Stimulated activated naive CD8-positive, alpha-beta T cell treated with anti-CD3 and anti-CD28 coated beads, Interleukin-15, Interleukin-2, amounts not matched to agents 100 ng/mL and 50 ng/mL, for 24 hours (primary cell): ENCODE data around the gene C6orf47.

Experiments used
- H3K27ac Mint-ChIP-seq: one replicate; pipeline ENCODE4 v1.8.0; 2021; ENCODE audit warnings: mild to moderate bottlenecking, mixed read lengths
- H3K27me3 Mint-ChIP-seq: one replicate; pipeline ENCODE4 v1.8.0; 2021; ENCODE audit warnings: mixed read lengths
- H3K36me3 Mint-ChIP-seq: one replicate; pipeline ENCODE4 v1.8.0; 2021; ENCODE audit warnings: low read depth, mixed read lengths
- H3K4me1 Mint-ChIP-seq: one replicate; pipeline ENCODE4 v1.8.0; 2021; ENCODE audit warnings: low read depth, mixed read lengths
- H3K4me3 Mint-ChIP-seq: one replicate; pipeline ENCODE4 v1.8.0; 2021; ENCODE audit warnings: mild to moderate bottlenecking, mixed read lengths
- H3K9me3 Mint-ChIP-seq: one replicate; pipeline ENCODE4 v1.8.0; 2021; ENCODE audit warnings: mixed read lengths

The C6orf47 gene

DNA sequence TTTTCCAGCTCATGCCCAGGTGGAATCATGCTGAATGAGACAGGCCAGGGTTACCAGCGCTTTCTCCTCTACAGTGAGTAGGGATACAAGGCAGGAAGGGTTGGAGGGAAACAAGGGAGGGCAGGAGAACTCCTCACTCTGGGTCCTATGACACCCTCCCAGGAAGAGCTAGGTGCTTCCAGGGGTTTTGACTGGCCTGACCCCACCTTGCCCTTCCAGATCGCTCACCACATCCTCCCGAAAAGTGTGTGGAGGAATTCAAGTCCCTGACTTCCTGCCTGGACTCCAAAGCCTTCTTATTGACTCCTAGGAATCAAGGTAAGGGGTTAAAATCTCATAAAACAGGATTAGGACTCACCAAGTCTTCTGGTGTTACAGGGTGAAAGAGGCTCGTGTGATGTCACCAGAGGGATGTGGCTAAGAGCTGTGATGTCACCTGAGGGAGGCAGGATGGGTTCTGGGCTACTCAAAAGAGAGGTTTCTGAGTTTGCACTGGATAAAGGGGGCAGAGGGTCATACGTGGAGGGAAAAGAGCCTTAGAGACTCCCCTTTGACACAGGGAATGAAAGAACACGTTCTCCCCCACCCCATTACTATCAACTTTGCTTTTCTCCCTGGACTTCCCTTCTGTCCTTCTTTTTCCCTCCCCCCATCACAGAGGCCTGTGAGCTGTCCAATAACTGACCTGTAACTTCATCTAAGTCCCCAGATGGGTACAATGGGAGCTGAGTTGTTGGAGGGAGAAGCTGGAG, 3.0 kb downstream of the C6orf47 start:
- H3K27me3 Mint-ChIP-seq, result no peaks in the 10 kb centered on the region
- H3K4me3 Mint-ChIP-seq, result peak overlapping the region; percentile 96
- no peaks in the 10 kb centered on the region for H3K9me3 Mint-ChIP-seq
- peak overlapping the region; percentile 72 for H3K27ac Mint-ChIP-seq
- H3K4me1 Mint-ChIP-seq, result peaks cover 76% of the 10 kb centered on the region
- peaks cover 32% of the 10 kb centered on the region for H3K36me3 Mint-ChIP-seq

DNA sequence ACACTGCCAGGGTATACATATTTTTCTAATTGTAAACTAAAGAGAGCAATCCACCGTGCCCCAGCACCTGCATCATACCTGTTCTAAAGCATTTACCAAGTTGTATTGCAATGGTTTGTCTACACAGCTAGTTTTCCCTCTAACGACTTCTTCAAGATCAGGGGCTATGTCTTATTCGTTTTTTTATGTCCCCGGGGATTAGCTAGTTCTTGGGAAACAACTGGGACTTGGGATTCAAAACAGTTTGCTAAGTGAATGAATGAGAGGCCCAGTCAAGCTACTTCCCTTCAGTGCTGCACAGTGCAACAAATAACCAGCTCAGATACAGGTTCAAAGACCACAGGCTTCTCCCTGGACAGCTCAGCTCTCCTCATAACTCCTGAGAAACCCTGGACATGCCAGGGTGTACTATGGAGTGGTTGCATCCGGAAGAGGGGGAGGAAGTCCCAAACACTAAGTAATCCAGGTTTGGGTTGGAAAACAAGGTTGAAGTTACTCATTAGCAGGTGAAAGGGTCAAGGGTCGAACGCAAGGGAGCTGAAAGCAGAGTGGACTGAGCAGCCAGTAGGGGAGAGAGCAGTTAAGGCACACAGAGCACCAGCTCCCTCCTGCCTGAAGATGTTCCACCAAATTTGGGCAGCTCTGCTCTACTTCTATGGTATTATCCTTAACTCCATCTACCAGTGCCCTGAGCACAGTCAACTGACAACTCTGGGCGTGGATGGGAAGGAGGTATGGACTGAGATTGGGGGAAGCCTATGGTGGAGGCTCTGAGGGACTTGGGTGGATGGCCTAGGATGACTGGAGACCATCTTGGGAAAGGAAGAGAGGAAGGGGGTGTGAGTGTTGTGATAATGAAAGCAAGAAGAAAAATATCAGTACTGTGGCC, 5.0 kb downstream of the C6orf47 start, which contains the start of gene APOM:
APOM (plus strand) TSS at position 546 of the 889 bp plus-strand sequence; CDS start at position 619, 73 bp downstream.
- Mint-ChIP-seq H3K27ac (peak within 1 kb of the TSS; percentile 26), H3K27me3 (no peaks in the 10 kb centered on the region), H3K4me1 (peaks cover 73% of the 10 kb centered on the region), H3K9me3 (no peaks in the 10 kb centered on the region), H3K36me3 (peaks cover 34% of the 10 kb centered on the region), H3K4me3 (no peak within 1 kb of the TSS)

DNA sequence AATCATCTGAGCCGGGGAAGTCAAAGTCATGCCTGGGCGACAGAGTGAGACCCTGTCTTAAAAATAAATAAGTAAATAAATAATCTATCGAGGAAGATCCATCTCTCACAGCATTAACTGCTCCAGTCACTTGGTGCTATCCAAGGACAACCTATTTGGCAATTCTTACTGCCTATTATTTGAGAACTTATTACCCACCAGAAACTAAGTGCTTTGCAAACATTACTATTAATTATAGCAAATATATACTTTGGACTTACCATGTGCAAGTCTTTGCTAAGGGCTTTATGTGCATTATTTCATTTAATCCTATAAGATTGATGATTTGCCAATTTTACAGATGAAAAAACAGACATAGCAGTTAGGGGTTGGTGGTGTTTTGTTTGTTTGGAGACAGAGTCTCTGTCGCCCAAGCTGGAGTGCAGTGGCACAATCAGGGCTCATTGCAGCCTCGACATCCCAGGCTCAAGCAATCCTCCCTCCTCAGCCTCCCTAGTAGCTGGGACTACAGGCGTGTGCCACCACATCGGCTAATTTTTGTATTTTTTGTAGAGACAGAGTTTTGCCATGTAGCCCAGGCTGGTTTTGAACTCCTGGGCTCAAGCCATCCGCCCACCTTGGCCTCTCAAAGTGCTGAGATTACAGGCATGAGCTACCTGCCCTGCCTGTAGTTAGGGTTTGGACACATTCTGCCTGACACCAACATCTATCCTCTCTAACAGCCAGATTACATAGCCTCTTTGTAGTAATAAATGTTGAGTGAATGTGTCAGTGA, 5.8 kb downstream of the C6orf47 start:
- no peak overlapping the region for H3K27ac Mint-ChIP-seq
- H3K4me1 Mint-ChIP-seq, result peaks cover 74% of the 10 kb centered on the region
- H3K4me3 Mint-ChIP-seq, result no peak overlapping the region
- no peaks in the 10 kb centered on the region for H3K27me3 Mint-ChIP-seq
- no peaks in the 10 kb centered on the region for H3K9me3 Mint-ChIP-seq
- H3K36me3 Mint-ChIP-seq, result peaks cover 36% of the 10 kb centered on the region

DNA sequence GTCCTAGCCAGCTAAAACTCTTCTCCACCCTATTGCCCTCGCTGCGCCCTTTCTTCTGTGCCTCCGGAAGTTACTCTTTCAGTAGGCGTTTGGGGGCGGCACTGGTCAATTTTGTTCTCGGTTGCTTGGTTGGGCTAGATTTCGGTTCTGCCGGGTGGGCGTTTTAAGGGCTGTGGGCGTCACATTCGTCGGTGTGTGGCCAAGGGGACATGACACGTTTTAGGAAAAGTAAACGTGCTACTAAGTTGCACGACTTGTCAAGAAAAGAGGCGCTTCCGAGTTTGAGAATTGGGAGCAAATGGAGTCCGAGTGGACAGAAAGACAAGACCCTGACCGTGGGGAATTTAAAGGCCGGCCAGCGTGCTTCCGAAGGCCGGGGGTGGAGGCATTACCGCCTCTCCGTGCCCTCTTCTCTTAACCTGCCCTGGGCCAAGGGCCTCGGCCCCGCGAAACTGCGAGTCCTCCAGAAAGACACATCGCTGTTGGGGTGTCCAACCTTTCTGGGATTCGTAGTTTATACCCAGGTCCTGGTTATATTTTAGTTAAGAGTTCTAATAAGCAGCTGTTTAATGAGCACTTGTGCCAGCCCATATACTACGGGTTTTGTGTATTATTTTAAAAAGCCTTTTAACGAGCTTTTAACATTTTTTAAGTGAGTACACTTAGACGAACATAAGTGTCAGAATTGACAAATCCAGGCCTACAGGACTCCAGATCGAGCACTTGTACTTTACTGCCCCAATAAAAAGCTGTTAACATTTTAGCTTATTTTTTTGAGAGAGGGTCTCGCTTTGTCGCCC, 7.5 kb downstream of the C6orf47 start:
- peaks cover 38% of the 10 kb centered on the region for H3K36me3 Mint-ChIP-seq
- peaks cover 58% of the 10 kb centered on the region for H3K4me1 Mint-ChIP-seq
- no peaks in the 10 kb centered on the region for H3K27me3 Mint-ChIP-seq
- H3K4me3 Mint-ChIP-seq, result peak overlapping the region; percentile 92
- no peaks in the 10 kb centered on the region for H3K9me3 Mint-ChIP-seq
- H3K27ac Mint-ChIP-seq, result peak overlapping the region; percentile 100

DNA sequence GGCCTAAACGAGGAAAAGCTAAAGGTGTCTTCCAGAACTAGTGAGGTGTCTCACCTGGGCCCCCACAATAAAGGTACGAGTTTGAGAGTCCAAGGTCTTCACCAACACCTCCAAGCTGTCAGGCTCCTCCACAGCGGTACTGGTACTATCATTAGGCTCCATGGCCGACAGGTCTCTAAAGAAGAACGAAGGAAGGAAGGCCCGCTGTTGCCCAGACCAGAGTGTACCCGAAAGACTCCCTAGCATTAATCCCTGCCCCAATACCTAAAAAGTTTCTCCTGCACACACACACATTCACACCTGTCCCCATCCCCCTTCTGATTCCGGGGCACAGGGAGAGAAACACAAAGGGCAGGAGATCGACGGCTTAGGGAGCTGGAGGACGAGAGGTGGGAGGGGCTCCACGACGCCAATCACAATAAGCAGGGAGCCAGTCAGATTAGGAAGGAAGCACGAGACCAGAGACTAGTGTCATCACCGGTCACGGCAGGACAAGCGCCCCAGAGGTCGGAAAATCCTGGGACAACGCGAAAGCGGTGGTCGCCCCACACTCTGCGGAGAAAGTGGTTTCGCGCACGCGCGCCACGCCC, 8.9 kb downstream of the C6orf47 start:
- Mint-ChIP-seq H3K27me3 (no peaks in the 10 kb centered on the region), H3K9me3 (no peaks in the 10 kb centered on the region), H3K4me1 (peaks cover 46% of the 10 kb centered on the region), H3K27ac (peak overlapping the region; percentile 100), H3K36me3 (peaks cover 38% of the 10 kb centered on the region), H3K4me3 (peak overlapping the region; percentile 92)

DNA sequence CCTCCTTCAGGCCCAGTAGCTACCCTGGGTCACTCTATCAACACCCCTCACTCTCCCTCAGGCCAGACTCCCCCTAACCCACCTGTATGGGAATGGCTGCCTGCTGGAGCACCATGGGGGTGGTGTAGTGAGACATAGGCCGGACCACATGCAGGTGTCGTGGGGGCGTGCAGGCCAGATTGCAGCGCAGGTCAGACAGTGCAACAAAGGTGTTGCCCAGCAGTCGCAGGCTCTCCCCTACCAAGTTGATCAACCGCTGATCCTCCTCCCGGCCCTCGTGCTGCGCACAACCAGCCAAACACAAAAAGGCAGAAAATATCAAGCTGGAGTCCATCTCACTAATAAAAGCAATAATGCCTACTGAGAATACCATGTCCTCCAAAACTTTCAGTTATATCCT, 15.3 kb downstream of the C6orf47 start:
- Mint-ChIP-seq H3K4me1 (peaks cover 4% of the 10 kb centered on the region), H3K4me3 (no peak overlapping the region), H3K27me3 (no peaks in the 10 kb centered on the region), H3K9me3 (no peaks in the 10 kb centered on the region), H3K27ac (peak overlapping the region; percentile 32), H3K36me3 (peaks cover 62% of the 10 kb centered on the region)

DNA sequence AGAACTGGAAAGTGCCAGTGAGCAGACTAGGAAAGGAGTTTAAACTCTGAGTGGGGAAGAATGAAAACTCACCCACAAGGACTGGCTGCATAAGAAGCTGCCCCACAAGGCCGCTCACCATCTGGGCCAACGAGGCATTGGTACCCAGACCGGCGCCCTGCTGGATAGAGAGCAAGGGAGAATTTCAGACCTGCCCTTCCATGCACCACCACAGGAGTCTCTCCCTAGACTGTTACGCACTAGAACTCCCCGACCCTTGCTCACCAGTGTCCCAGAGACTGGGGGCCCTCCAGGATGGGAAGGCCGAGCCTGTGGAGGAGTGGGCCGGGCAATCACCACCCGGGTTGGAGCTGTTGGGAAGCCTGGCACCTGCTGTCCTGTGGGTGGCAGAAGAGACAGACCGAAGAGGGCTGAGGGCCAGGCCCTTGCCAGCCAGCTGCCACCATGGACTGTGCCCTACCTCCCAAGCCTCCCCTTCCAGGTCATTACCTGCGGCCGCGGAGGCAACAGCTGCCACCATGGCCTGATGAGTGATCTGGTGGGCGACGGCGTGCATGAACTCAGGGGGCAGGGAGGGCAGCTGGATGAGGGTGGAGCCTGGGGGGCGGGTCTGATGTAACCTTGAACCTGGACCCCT, 16.6 kb downstream of the C6orf47 start:
- Mint-ChIP-seq H3K27ac (no peak overlapping the region), H3K36me3 (peaks cover 61% of the 10 kb centered on the region)

DNA sequence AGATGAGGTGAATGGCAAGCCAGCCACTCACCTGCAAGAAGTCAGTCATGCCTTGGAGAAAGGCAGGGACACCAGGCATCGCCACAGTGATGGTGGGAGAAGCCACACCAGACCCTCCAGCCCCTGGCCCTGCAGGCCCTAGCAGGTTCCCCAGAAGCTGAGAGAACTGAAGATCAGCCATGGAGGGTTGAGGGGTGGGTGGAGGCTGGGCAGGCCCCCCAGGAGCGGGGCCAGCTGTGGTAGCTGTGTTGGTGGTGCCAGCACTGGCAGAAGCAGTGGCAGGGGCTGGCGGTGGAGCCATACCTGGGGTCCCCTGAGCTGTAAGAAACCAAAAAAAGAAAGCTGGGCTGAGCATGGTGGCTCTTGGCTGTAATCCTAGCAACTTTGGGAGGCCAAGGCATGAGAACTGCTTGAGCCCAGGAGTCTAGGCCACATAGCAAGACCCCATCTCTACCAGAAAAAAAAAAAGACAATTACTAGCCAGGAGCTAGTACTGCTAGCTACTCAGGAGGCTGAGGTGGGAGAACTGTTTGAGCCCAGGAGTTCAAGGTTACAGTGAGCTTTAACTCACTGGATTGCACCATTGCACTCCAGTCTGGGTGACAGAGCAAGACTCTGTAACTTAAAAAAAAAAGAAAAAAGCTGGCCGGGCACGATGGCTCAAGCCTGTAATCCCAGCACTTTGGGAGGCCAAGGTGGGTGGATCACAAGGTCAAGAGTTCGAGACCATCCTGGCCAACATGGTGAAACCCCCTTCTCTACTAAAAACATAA, 17.6 kb downstream of the C6orf47 start:
- no peaks in the 10 kb centered on the region for H3K9me3 Mint-ChIP-seq
- H3K36me3 Mint-ChIP-seq, result peaks cover 63% of the 10 kb centered on the region
- no peak overlapping the region for H3K4me3 Mint-ChIP-seq
- H3K4me1 Mint-ChIP-seq, result peaks cover 11% of the 10 kb centered on the region
- H3K27me3 Mint-ChIP-seq, result no peaks in the 10 kb centered on the region
- H3K27ac Mint-ChIP-seq, result no peak overlapping the region

More for the DNA sequence above, 16.6 kb downstream of the C6orf47 start:
- peaks cover 8% of the 10 kb centered on the region for H3K4me1 Mint-ChIP-seq
- no peaks in the 10 kb centered on the region for H3K9me3 Mint-ChIP-seq
- H3K4me3 Mint-ChIP-seq, result no peak overlapping the region
- H3K27me3 Mint-ChIP-seq, result no peaks in the 10 kb centered on the region

DNA sequence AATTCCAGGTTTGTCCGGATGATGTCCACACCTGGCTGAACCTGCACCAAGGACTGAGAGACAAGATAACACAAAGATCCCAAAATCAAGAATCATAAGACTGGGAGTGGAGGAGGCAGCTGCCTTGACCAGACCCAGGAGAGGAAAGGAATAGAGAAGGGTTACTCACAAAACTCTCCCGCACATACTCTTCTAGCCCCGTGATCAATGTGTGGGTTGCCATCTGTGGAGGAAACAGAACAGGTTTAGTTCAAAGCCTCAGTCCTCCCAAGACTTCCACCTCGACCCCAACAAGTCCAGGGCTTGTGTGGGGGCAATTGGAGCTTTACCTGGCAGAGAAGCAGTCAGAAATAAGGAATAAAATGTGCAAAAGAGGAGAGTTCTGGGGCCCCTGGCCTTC, 19.2 kb downstream of the C6orf47 start:
- Mint-ChIP-seq H3K9me3 (no peaks in the 10 kb centered on the region), H3K27me3 (no peaks in the 10 kb centered on the region), H3K4me3 (no peak overlapping the region), H3K4me1 (peaks cover 11% of the 10 kb centered on the region), H3K36me3 (peaks cover 68% of the 10 kb centered on the region), H3K27ac (no peak overlapping the region)

DNA sequence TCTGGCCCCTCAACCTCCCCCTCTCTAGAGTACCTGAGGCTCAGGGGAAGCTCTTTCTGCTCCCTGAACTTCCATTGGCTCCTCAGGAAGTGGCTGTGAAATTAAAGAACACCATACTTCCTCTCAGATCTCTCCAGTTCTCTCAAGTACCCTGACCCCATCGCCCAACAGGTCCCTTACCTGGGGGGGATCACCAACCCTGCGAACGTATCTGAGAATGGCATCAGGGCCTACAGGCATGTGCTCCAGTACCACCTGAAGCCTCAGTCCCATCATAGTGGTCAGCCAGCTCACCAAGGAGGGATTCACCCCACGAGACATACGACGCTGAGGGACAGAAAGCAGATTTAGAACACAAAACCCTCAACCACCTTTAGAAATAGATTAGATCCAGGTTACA, 20.0 kb downstream of the C6orf47 start:
- Mint-ChIP-seq H3K36me3 (peaks cover 72% of the 10 kb centered on the region), H3K4me3 (no peak overlapping the region), H3K27ac (peak overlapping the region; percentile 81), H3K27me3 (no peaks in the 10 kb centered on the region), H3K9me3 (no peaks in the 10 kb centered on the region), H3K4me1 (peaks cover 11% of the 10 kb centered on the region)

DNA sequence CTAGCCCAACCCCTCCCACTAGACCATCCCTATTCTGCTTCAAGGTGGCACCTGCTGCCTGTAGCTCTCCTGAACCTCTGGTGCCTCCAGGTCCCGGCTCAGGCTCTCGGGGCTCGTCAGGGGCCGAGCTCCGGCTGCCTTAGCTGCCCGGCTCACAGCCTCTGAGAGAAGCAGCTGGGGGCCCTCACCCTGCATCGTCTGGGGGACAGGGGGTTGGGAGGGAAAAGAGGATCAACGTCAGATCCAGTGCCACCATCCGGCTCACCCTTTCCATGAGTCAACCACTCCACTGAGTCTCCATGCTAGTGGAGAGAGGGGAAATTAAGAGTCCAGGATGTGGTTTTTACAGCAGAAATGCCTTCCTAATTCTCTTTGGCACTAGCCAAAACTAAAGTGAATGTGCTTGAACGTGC, 21.1 kb downstream of the C6orf47 start:
- peaks cover 11% of the 10 kb centered on the region for H3K4me1 Mint-ChIP-seq
- peak overlapping the region; percentile 90 for H3K27ac Mint-ChIP-seq
- no peaks in the 10 kb centered on the region for H3K9me3 Mint-ChIP-seq
- H3K4me3 Mint-ChIP-seq, result no peak overlapping the region
- H3K36me3 Mint-ChIP-seq, result peaks cover 69% of the 10 kb centered on the region
- H3K27me3 Mint-ChIP-seq, result no peaks in the 10 kb centered on the region

DNA sequence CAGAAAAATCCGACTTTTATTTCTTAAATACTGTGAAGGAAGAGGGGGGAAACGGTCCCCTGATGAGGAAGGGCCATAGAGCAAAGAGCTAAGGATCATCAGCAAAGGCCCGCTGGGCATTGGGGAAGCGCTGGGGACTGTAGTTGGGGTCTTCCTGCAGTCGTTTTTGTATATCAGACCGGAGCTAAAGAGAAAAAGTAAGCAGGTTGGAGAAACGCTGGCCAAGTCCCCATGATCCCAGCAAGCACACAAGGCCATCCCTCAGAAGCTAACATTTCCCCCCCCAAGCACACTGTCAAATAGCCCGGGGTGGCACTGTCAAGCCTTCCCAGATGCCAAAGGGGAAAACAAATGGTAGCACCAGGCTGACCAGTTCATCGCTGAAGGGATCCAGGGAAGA, 21.5 kb downstream of the C6orf47 start:
- Mint-ChIP-seq H3K36me3 (peaks cover 71% of the 10 kb centered on the region), H3K9me3 (no peaks in the 10 kb centered on the region), H3K4me3 (no peak overlapping the region), H3K27ac (peak overlapping the region; percentile 90), H3K27me3 (no peaks in the 10 kb centered on the region), H3K4me1 (peaks cover 11% of the 10 kb centered on the region)
